8988T (cell line): ENCODE results near the gene ATP5F1E.
"Not testable (repeated sequence)": the region's sequence is repeated elsewhere in the genome, so short reads cannot be mapped to it uniquely, and the experiment has no call there.

Source experiments
- DNase-seq: peaks from one replicate; pipeline ENCODE4 v3.0.0; 2011

The ATP5F1E gene

DNA sequence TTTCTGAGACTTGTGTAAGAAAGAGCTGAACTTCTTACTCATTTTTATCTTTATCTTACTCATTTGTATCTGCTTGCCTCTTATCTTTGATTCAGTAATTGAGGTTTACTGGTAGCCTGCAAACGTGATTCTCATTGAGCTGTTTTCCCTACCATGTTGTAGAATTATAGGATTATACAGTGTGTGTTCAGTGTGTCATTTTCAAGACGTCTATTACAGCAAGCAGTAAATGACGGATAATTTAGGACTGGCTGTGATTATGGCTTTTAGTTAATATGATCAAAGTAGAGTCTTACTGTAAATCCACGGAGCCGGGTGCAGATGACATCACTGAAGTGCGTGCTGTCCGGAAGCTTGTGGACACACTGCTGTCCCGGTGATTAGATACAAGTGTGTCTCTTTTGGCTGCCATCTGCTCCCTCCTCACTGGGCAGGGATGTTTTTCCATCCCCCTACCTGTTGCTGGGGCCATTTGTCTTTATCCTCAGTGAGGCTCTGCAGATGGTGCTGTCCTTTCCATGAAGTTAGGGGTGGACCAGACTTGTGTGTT lies 45.1 kb downstream of the ATP5F1E start:
- DNase-seq: no peak

GRCh38 chr20:58986286-58986967 lies 45.7 kb downstream of the ATP5F1E start:
- DNase-seq: no peak

DNA sequence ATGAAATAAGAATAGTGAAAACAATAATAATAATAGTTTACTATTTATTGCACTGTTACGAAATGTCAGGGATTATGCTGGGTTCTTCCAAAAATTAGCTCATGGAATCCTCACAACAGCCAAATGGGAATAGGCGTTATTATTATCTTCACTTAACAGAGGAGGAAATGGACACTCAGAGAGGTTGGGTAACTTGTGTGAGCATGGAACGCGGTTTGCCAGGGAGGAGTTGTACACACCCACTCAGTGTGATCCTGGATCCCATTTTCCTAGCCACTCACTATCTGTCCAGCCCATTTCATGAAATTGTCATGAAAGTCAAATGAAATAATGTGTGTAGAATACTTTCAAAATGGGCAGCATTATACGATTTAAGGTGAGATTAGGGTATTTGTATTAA lies 46.5 kb downstream of the ATP5F1E start:
- peak; percentile 2 for DNase-seq

DNA sequence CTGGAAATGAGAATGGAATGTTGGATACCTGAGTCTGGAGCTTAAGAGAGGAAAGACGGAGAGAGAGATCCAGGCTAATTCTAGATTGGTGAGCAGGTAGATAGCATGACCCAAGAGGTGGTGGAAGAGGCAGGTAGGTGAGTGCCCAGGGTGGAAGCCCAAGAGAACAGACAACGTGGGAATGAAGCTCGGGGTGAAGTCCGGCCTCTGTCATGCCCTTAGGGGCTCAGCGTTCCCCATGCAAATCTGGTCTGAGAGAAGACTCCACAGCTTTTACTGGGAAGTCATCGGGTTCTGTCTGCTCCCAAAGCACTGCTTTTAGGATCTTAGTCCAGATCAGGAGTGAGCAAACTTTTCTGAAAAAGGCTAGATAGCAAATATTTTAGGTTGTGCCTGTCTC lies 47.4 kb downstream of the ATP5F1E start:
- DNase-seq: no peak

DNA sequence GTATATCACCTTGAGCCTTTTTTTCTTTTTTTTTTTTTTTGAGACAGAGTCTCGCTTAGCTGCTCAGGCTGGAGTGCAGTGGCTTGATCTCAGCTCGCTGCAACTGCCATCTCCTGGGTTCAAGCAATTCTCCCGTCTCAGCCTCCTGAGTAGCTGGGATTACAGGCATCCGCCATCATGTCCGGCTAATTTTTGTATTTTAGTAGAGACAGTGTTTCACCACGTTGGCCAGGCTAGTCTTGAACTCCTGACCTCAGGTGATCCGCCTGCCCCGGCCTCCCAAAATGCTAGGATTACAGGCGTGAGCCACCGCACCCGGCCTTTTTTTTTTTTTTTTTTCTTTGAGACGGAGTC lies 49.0 kb downstream of the ATP5F1E start:
- not testable (repeated sequence) for DNase-seq

DNA sequence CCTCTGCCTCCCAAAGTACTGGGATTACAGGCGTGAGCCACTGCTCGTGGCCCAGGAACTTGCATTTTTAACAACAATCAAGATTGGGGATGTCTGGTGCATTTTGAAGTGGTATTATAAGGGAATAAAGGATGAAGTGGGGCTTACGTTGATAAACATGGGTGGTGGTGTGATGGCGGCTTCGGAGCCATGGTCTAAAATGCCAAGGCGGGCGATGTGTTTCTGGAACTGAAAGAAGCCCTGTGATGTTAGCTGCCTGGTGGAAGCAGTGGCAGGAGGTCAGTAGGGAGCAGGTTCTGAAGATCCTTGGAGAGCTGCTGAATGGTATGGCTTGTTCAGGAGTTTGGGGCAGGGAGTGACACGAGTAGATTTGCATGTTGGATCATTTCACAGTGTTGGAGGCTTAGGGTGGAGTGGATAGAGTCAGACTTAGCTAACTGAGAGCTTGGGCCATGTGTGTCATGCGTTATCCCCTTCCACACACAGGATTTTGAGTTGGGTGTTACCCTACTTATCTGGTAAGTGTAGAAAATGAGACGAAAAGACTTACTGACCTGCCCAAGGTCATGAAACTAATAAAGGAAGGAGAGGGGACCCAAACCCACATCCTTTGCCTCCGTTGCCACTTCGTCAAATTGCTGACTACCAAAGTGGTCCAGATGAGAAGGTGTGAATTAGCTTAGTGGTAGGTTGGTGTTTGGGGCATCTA lies 49.6 kb downstream of the ATP5F1E start:
- DNase-seq: no peak

GRCh38 chr20:58981628-58982364 lies 50.3 kb downstream of the ATP5F1E start:
- DNase-seq: no peak

- peak; percentile 99 for DNase-seq
These were observed 51.2 kb downstream of the ATP5F1E start, which contains the start of gene NELFCD for GRCh38 chr20:58980711-58981627. Gene NELFCD, plus strand, starts transcription at chr20:58981256. Its CDS starts 54 bp downstream, at chr20:58981310.

DNA sequence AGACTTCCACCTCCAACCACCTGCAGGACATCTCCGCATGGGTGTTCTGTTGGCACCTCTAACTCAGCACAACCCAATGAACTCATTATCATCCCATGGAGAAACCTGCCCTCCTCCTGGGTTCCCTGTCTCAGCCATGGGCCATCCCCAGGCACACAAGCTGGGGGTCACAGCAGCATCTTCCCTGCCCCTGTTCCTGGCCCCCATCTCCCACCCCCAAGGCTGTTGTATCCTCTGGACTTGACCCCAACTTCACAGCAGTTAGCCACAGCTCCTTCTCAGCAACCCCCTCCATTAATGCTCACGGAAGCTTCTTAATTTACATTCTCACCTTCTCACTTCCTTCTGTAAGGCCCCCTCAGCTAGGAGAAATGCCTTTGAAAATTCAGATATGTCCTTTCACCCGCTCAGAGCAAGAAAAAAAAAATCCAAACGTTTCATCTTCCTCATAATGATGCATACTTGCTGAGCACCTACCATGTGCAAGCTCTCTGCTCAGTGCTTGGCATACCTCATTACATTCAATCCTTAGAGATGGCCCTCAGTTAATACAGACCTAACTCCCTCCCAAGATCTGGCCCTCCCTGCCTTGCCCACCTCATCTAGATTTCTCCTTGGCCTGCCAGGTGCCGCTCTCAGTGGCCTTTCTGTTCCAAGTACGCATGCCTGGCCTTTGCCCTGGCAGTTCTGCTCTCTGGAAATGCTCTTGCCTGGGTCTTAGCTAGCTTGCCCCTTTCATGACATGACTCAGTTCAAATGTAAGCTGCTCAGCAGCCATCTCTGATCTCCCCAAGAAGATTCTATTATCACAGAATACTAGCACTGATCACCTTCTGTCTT lies 53.6 kb downstream of the ATP5F1E start:
- no peak for DNase-seq

GRCh38 chr20:58976061-58976730 lies 55.9 kb downstream of the ATP5F1E start:
- no peak for DNase-seq
